Skin epidermis (tissue), 12 donors: Measurements from ENCODE around the gene CCDC38.

Experiments used
- H3K27ac ChIP-seq, 21 experiments: fragments of 200-600 bp; sonication (generic) in 11 of 21; one replicate each; pipeline ENCODE4 v1.5.0; 2020; ENCODE audit warnings: mild to moderate bottlenecking in 3 of 21, inconsistent platforms in 2 of 21, moderate library complexity in 2 of 21
- H3K4me3 ChIP-seq, 7 experiments: fragments of 200-600 bp; sonication (generic) in 2 of 7; one replicate each; pipeline ENCODE4 v1.5.0; 2020; ENCODE audit warnings: inconsistent platforms in 2 of 7, mild to moderate bottlenecking in 2 of 7, moderate library complexity in 1 of 7

Gene CCDC38

GRCh38 chr12:95966287-95966870 is 24.0 kb upstream of the CCDC38 start:
- H3K27ac ChIP-seq: no peak overlapping the region
- no peak overlapping the region for H3K4me3 ChIP-seq

GRCh38 chr12:95963096-95963495 is 20.7 kb upstream of the CCDC38 start:
- no peak overlapping the region for H3K27ac ChIP-seq

GRCh38 chr12:95962222-95962621 is 19.8 kb upstream of the CCDC38 start:
- H3K27ac ChIP-seq: no peak overlapping the region
- no peak overlapping the region for H3K4me3 ChIP-seq

More at GRCh38 chr12:95963096-95963495, 20.7 kb upstream of the CCDC38 start:
- H3K4me3 ChIP-seq: no peak overlapping the region

GRCh38 chr12:95960241-95960640 is 17.8 kb upstream of the CCDC38 start:
- Histone ChIP-seq H3K27ac (no peak overlapping the region), H3K4me3 (no peak overlapping the region)

GRCh38 chr12:95959107-95959506 is 16.7 kb upstream of the CCDC38 start:
- H3K27ac ChIP-seq: no peak overlapping the region
- no peak overlapping the region for H3K4me3 ChIP-seq

GRCh38 chr12:95956557-95957145 is 14.2 kb upstream of the CCDC38 start:
- no peak overlapping the region for H3K4me3 ChIP-seq
- no peak overlapping the region for H3K27ac ChIP-seq

- H3K27ac ChIP-seq: no peak overlapping the region
- H3K4me3 ChIP-seq: no peak overlapping the region
These were observed 13.2 kb upstream of the CCDC38 start for GRCh38 chr12:95955549-95956159.

GRCh38 chr12:95953000-95953399 is 10.6 kb upstream of the CCDC38 start:
- Histone ChIP-seq H3K4me3 (no peak overlapping the region), H3K27ac (no peak overlapping the region)

GRCh38 chr12:95951515-95951914 is 9.1 kb upstream of the CCDC38 start:
- Histone ChIP-seq H3K27ac (no peak overlapping the region), H3K4me3 (no peak overlapping the region)

- no peak overlapping the region for H3K4me3 ChIP-seq
- no peak overlapping the region for H3K27ac ChIP-seq
These were observed 7.2 kb upstream of the CCDC38 start for GRCh38 chr12:95949477-95950206.

- peak overlapping the region in 1 of 7 experiments; percentile 48 for H3K4me3 ChIP-seq
- no peak overlapping the region for H3K27ac ChIP-seq
These were observed 1.8 kb upstream of the CCDC38 start for GRCh38 chr12:95944108-95944704.

GRCh38 chr12:95943330-95943842 is 972 bp upstream of the CCDC38 start, which contains the start of gene AMDHD1:
AMDHD1 (plus strand) TSS chr12:95943331; CDS start chr12:95943399, 68 bp downstream.
- Histone ChIP-seq H3K27ac (peak within 1 kb of the TSS; percentile 10 to 89 (median 83)), H3K4me3 (peak within 1 kb of the TSS; percentile 48 to 88 (median 80))

GRCh38 chr12:95942101-95942523 is 302 bp downstream of the CCDC38 start:
- peak overlapping the region; percentile 48 to 88 (median 80) for H3K4me3 ChIP-seq
- peak overlapping the region in 20 of 21 experiments; percentile 48 to 89 (median 84) for H3K27ac ChIP-seq

- no peak overlapping the region for H3K27ac ChIP-seq
- H3K4me3 ChIP-seq: no peak overlapping the region
These were observed 1.9 kb downstream of the CCDC38 start for GRCh38 chr12:95940514-95940913.

- Histone ChIP-seq H3K4me3 (no peak overlapping the region), H3K27ac (no peak overlapping the region)
These were observed 20.2 kb downstream of the CCDC38 start for GRCh38 chr12:95922231-95922630.

GRCh38 chr12:95919110-95919509 is 23.3 kb downstream of the CCDC38 start:
- H3K4me3 ChIP-seq: no peak overlapping the region
- no peak overlapping the region for H3K27ac ChIP-seq

- H3K4me3 ChIP-seq: no peak overlapping the region
- H3K27ac ChIP-seq: no peak overlapping the region
These were observed 24.0 kb downstream of the CCDC38 start for GRCh38 chr12:95918194-95918993.

- no peak overlapping the region for H3K27ac ChIP-seq
- H3K4me3 ChIP-seq: no peak overlapping the region
These were observed 32.5 kb downstream of the CCDC38 start for GRCh38 chr12:95909871-95910270.

GRCh38 chr12:95908573-95908972 is 33.8 kb downstream of the CCDC38 start:
- Histone ChIP-seq H3K27ac (no peak overlapping the region), H3K4me3 (no peak overlapping the region)
